GM12878 (cell line): Measurements from ENCODE around the gene SELE.

Experiments used
- CBFB ChIP-seq: IDR thresholded peaks from 2 replicates; pipeline ENCODE4 v1.6.1; 2016; ENCODE audit warnings: antibody characterized with exemption, low read depth
- ESRRA ChIP-seq: IDR thresholded peaks from 2 replicates; pipeline ENCODE4 v1.6.1; 2012; ENCODE audit warnings: mild to moderate bottlenecking, low read length, improper control_type of control experiment
- EZH2 ChIP-seq: IDR thresholded peaks from 2 replicates; pipeline ENCODE4 v1.6.1; 2012; ENCODE audit warnings: low read depth, mild to moderate bottlenecking, control low read depth, inconsistent platforms, low read length, borderline replicate concordance; ENCODE audit not compliant: control insufficient read depth
- GABPA ChIP-seq: IDR thresholded peaks from 2 replicates; pipeline ENCODE4 v1.6.1; 2014; ENCODE audit warnings: antibody characterized with exemption, low read depth, mild to moderate bottlenecking, inconsistent platforms
- KLF5 ChIP-seq: fragments of 450-650 bp; IDR thresholded peaks from 2 replicates; pipeline ENCODE4 v1.6.1; 2014; ENCODE audit warnings: mild to moderate bottlenecking; ENCODE audit not compliant: partially characterized antibody
- POLR2A ChIP-seq: IDR thresholded peaks from 2 replicates; pipeline ENCODE4 v1.6.1; 2011; ENCODE audit warnings: low read depth, mild to moderate bottlenecking, low read length
- RFX5 ChIP-seq: IDR thresholded peaks from 2 replicates; pipeline ENCODE4 v1.6.1; 2011; ENCODE audit warnings: low read depth, low read length, improper control_type of control experiment
- SIN3A ChIP-seq: IDR thresholded peaks from 2 replicates; pipeline ENCODE4 v1.6.1; 2012; ENCODE audit warnings: low read depth, low read length, improper control_type of control experiment

GRCh38 chr1:169690489-169690888 lies 43.4 kb downstream of the SELE start:
- no peak for TF ChIP-seq GABPA
- no peak for TF ChIP-seq POLR2A
- TF ChIP-seq KLF5 = no peak
- TF ChIP-seq RFX5 = no peak
- no peak for TF ChIP-seq SIN3A
- no peak for TF ChIP-seq ESRRA
- no peak for TF ChIP-seq EZH2
- no peak for TF ChIP-seq CBFB
